Skin epidermis (tissue), 12 donors: ENCODE data around the gene PPP1R12B.
"Not testable (repeated sequence)": the region's sequence is repeated elsewhere in the genome, so short reads cannot be mapped to it uniquely, and the experiment has no call there.

Experiments used
- H3K27ac ChIP-seq, 21 experiments: fragments of 200-600 bp; sonication (generic) in 11 of 21; one replicate each; pipeline ENCODE4 v1.5.0; 2020; ENCODE audit warnings: mild to moderate bottlenecking in 3 of 21, inconsistent platforms in 2 of 21, moderate library complexity in 2 of 21
- H3K4me3 ChIP-seq, 7 experiments: fragments of 200-600 bp; sonication (generic) in 2 of 7; one replicate each; pipeline ENCODE4 v1.5.0; 2020; ENCODE audit warnings: inconsistent platforms in 2 of 7, mild to moderate bottlenecking in 2 of 7, moderate library complexity in 1 of 7

PPP1R12B gene

DNA sequence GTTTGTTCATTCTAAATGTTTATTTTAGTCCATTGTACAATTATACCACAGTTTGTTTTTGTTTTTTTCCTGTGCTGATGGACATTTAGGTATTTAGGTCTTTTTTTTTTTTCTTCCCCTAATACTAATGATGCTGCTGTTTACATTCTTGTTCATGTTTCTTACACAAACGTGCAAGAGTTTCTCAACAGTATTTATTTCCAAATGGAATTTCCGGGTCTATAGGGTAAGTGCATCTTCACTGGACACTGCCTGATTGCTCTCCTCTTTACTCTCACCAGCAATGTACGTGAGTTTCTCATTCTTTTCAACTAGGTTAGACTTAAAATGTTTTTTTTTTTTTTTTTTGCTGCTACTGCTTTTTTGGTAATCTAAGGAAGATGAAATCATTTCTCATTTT, 122.7 kb downstream of the PPP1R12B start:
- Histone ChIP-seq H3K27ac (no peak overlapping the region), H3K4me3 (no peak overlapping the region)

DNA sequence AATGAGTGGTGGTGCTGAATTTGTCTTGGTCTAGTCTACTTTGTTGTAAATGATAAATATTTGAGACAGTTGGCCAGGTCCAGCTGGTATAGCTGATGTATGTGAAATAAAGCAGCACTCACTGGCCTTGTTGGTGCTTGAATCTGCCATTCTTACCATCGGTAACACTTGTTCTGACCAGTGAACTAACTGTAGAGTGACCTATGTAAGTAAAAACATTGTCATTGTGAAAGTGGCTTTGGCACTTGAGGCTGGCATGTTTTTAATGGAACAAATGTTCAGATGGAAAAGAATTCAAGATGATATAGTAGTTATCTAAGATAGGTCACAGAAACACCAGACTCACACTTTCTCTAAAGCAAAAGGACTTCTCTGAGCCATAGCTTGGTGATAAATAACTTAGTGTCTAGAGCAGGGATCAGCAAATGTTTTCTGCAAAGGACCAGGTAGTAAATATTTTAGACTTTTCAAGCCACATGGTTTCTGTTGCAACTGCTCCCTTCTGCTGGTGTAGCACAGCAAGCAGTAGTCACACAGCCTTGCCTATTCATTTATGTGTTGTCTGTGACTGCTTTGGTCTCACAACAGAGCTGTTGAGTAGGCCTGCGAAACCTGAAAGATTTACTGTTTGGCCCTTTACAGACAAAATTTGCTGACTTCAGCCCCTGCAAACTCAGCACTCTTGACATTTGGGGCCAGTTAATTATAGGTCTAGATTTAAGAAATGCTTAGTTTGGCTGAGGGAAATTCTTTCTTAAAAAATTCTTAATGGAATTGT, 124.0 kb downstream of the PPP1R12B start:
- H3K4me3 ChIP-seq, H3K27ac ChIP-seq: not testable (repeated sequence)

- not testable (repeated sequence) for H3K4me3 ChIP-seq, H3K27ac ChIP-seq
Measured at GRCh38 chr1:202473266-202474045, 125.0 kb downstream of the PPP1R12B start.

DNA sequence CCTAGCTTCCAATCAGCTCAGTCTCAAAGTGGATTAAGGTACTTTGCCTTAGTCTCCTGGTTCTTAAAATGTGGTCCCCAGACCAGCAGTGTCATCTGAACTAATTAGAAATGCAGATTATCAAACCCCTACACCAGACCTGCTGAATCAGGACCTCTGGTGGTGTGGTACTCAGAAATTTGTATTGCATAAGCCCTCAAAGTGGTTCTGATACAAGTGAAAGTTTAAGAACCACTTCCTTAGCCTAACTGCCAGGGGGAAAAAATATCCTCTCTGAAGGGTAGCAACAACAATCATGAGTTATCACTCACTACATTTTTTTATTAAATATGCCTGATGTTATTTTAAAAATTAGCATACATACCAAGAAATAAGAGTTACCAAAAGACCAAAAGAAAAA, 131.2 kb downstream of the PPP1R12B start:
- H3K4me3 ChIP-seq, H3K27ac ChIP-seq: not testable (repeated sequence)

GRCh38 chr1:202480640-202481039, 132.1 kb downstream of the PPP1R12B start:
- H3K4me3 ChIP-seq, H3K27ac ChIP-seq: not testable (repeated sequence)

GRCh38 chr1:202483362-202483761, 134.9 kb downstream of the PPP1R12B start:
- H3K27ac ChIP-seq, H3K4me3 ChIP-seq: not testable (repeated sequence)

DNA sequence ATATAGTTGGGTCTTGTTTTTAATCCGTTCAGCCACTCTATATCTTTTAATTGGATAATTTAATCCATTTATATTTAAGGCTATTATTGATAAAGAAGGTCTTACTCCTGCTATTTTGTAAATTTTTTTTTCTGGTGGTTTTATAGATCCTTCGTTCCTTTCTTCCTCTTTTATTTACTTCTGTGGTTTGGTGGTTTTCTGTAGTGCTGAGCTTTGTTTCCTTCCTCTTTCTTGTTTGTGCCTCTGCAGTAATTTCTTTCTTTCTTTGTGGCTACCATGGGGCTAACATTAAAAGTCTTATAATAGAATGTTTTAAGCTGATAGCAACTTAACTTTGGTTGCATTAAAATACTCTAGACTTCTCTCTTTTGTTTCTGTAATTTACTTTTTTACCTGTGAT, 135.5 kb downstream of the PPP1R12B start:
- not testable (repeated sequence) for H3K4me3 ChIP-seq, H3K27ac ChIP-seq

DNA sequence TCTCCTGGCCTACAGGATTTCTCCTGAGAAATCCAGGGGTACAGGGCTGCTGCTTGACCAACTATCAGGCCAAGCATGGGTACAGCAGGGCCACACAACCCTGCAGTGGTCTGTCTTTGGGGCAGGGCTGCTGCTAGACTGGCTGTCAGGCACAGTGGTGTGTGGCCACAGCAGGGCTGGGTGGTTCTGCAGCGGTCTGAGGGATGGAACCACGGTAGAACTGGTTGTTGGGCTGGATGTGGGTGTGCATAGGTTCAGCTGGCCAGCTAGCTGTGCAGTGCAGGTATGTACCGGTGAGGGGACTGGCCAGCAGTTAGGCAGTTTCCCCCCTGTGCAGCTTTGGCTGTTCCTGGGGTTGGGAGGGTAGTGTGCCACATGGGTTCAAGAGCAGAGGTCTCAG, 136.3 kb downstream of the PPP1R12B start:
- not testable (repeated sequence) for H3K27ac ChIP-seq, H3K4me3 ChIP-seq

- H3K4me3 ChIP-seq, H3K27ac ChIP-seq: not testable (repeated sequence)
Measured at GRCh38 chr1:202488178-202488649, 139.7 kb downstream of the PPP1R12B start.

DNA sequence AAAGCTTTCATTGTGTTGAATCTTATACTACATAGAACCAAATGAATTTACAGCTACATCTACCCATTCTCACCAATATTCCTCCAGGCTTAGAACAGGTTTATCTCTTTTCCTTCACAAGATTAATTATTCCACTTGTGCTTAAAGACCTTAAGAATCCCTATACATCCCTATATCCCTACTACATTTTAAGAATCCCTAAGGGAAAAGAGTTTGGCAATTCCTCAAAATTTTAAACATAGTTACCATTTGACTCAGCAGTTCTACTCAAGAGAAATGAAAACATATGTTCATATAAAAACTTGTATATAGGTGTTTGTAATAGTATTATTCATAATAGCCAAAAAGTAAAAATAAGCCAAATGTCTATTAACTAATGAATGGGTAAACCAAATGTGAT, 140.6 kb downstream of the PPP1R12B start:
- not testable (repeated sequence) for H3K4me3 ChIP-seq, H3K27ac ChIP-seq

GRCh38 chr1:202493112-202493511, 144.6 kb downstream of the PPP1R12B start:
- H3K4me3 ChIP-seq, H3K27ac ChIP-seq: not testable (repeated sequence)

DNA sequence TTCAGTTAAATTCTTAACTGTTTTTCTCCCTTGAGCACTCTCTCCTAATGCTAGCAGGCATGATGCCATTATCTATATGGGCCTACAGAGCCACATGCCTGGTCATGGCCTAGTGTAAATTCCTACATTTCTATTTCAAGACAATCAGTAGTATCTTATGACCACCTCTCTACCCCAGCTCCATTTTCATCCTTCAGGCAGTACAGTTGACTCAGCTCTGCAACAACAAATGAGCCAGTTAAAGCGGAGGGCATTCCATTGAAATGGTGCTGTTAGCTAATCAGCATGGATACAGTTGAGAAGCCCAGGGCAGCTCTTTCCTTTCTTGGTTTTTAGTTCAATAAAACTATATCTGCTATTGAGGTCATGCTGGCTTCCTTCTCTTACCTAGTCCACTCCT, 150.0 kb downstream of the PPP1R12B start:
- Histone ChIP-seq H3K27ac (no peak overlapping the region), H3K4me3 (no peak overlapping the region)

DNA sequence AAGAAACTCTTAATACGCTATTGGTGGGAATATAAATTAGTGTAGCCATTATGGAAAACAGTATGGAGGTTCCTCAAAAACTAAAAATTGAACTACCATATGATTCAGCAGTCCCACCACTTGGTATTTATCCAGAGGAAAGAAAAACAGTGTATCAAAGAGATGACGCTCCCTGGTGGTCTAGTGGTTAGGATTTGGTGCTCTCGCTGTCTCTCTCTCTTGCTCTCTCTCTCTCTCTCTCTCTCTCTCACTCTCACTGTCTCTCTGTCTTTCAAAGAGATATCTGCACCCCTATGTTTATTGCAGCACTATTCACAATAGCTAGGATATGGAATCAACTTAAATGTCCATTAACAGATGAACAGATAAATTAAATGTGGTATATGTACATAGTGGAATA, 151.5 kb downstream of the PPP1R12B start:
- H3K4me3 ChIP-seq, H3K27ac ChIP-seq: not testable (repeated sequence)

DNA sequence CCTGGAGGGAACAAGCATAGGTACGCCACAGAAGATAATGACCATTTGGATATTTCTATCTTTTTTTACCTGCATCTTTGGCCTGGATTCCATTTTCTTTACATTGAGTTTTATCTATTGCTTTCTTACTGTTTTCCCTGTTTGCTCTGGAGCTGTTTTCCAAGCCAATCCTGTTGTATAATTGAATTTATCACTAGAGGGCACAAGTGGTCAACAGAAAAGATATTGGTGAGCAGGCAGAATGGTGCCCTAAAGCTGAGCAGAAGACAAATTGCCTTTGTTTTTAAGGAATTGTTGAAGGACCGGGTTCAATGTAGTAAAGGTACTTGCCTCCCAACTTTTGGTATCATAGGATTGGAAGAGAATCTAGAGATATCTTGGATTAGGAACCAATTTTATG, 152.8 kb downstream of the PPP1R12B start:
- H3K27ac ChIP-seq = no peak overlapping the region

GRCh38 chr1:202505356-202505755, 156.9 kb downstream of the PPP1R12B start:
- peak overlapping the region in 8 of 21 experiments; percentile 4 to 69 (median 27) for H3K27ac ChIP-seq

More for the DNA sequence above, 152.8 kb downstream of the PPP1R12B start:
- H3K4me3 ChIP-seq = no peak overlapping the region

DNA sequence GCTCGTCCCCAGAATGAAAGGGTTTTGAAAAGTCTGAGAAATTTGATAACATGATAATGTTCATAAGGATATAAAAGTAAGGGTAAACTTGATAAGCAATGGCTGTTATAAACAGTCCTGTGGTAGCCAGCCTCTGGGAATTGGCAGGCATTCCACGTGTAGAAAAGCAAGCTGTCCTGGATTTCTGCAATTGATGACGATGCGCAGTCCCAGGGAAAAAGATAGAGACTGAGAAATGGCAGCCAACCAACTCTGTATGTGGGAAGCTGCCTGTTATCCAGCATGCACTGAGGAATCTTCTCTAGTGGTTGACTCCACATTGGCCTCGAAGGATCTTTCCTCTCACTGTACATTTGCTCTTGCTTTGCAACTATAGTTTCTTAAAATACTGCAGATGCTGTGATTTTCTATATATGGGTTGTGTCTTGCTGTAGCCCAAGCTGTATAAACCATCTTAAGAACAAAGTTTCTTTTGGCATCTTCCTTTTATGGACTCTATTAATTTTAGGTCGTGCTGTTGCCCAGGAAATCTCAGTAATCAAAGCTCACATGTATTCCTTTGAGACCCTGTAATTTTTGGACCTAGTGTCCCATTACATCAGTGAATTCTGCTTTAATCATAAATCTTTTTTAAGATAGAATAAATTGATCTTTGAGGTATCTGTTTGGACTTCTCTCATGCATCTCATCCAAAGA, 157.5 kb downstream of the PPP1R12B start:
- not testable (repeated sequence) for H3K4me3 ChIP-seq
- peak overlapping the region in 4 of 21 experiments; percentile 20 to 36 (median 22) for H3K27ac ChIP-seq

More at GRCh38 chr1:202505356-202505755, 156.9 kb downstream of the PPP1R12B start:
- no peak overlapping the region for H3K4me3 ChIP-seq

- H3K27ac ChIP-seq, H3K4me3 ChIP-seq: not testable (repeated sequence)
Measured at GRCh38 chr1:202508863-202509262, 160.4 kb downstream of the PPP1R12B start.

DNA sequence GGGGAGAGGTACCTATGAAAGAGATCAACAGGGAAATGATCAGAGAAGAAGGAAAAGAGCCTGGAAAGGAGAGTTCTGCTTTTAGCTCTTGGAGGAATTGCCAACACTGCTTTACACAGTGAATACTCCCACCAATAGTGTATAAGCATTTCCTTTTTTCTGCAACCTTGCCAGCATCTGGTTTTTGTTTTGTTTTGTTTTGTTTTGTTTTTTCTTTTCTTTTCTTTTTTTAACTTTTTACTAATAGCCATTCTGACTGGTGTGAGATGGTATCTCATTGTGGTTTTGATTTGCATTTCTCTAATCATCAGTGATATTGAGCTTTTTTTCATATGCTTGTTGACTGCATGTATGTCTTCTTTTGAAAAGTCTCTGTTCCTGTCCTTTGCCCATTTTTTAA, 165.4 kb downstream of the PPP1R12B start:
- not testable (repeated sequence) for H3K27ac ChIP-seq

DNA sequence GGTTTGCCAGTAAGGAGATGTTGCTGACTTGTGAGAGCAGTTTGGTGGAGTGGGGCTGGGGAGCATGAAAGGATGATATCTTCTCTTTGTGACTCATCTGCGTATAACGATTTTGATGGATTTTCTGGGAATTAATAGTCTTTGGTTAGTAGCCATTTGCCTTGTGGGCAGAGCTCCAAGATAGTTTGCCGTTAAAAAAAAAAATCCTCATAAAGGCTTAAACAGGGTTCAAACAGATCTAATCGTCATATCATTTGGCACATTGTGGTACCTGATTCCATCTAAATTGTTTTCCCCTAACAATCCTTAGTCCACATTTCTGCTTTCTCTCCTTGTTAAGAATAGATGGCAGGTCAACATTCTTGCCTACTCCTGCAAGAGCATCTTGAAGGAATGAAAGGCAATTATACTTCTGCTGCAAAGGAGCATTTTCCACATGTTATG, 168.0 kb downstream of the PPP1R12B start:
- no peak overlapping the region for H3K27ac ChIP-seq

More for the DNA sequence above, 165.4 kb downstream of the PPP1R12B start:
- not testable (repeated sequence) for H3K4me3 ChIP-seq

GRCh38 chr1:202517146-202517545, 168.6 kb downstream of the PPP1R12B start:
- not testable (repeated sequence) for H3K4me3 ChIP-seq, H3K27ac ChIP-seq

More for the DNA sequence above, 168.0 kb downstream of the PPP1R12B start:
- no peak overlapping the region for H3K4me3 ChIP-seq
